PC-3 (cell line): ENCODE data around the gene GPR107. TPM values are rescaled to one million over a fixed set of nuclear protein-coding genes. Genes with fewer than 3 reads are reported as not detected.

Source experiments
- ATAC-seq: fragments of 200-7000 bp; cut with Tn5 transposase; 2 replicates; pipeline ENCODE4 v1.9.1; 2020; ENCODE audit warnings: mild to moderate bottlenecking, moderate library complexity
- BruUV-seq: library from RNA; stranded (reverse); fragments of 400-500 nt; replicated peaks from 2 replicates; lab custom pipeline; 2021; lab: Mats Ljungman, UMichigan
- CTCF ChIA-PET: fragments of 300-600 bp; sonication (Branson Sonifier 250); formaldehyde crosslinking; loops from one replicate; lab custom pipeline; 2022; ENCODE audit warnings: antibody characterized with exemption; lab: Charles Lee
- POLR2A ChIA-PET: fragments of 300-600 bp; sonication (Branson Sonifier 250); formaldehyde crosslinking; loops from one replicate; lab custom pipeline; 2022; ENCODE audit warnings: antibody characterized with exemption; ENCODE audit not compliant: unreplicated experiment; lab: Charles Lee
- DNase-seq: peaks from one replicate; pipeline ENCODE4 v3.0.0-alpha.2; 2015
- H2AFZ ChIP-seq: fragments of 300-600 bp; sonication (generic); 2 replicates; pipeline ENCODE4 v1.6.0; 2016; ENCODE audit warnings: antibody characterized with exemption, low read length
- H3F3A ChIP-seq: fragments of 300-600 bp; sonication (generic); one replicate; pipeline ENCODE4 v1.6.0; 2017; ENCODE audit warnings: antibody characterized with exemption, low read length, control low read depth, mild to moderate bottlenecking; ENCODE audit not compliant: unreplicated experiment
- H3K27ac ChIP-seq: fragments of 300-600 bp; sonication (generic); 2 replicates; pipeline ENCODE4 v1.5.1; 2016; ENCODE audit warnings: mild to moderate bottlenecking, low read length
- H3K27me3 ChIP-seq: fragments of 300-600 bp; sonication (generic); 2 replicates; pipeline ENCODE4 v1.6.1; 2016; ENCODE audit warnings: low read length, mixed read lengths
- H3K36me3 ChIP-seq: fragments of 300-600 bp; sonication (generic); 2 replicates; pipeline ENCODE4 v1.6.1; 2016; ENCODE audit warnings: low read depth, mixed run types, low read length, mixed read lengths
- H3K4me1 ChIP-seq: fragments of 300-600 bp; sonication (generic); 2 replicates; pipeline ENCODE4 v1.5.1; 2016; ENCODE audit warnings: low read length; ENCODE audit not compliant: insufficient read depth
- H3K4me2 ChIP-seq: fragments of 300-600 bp; sonication (generic); 2 replicates; pipeline ENCODE4 v1.6.0; 2016; ENCODE audit warnings: low read length
- H3K4me3 ChIP-seq: fragments of 300-600 bp; sonication (generic); 2 replicates; pipeline ENCODE4 v1.5.1; 2016; ENCODE audit warnings: mild to moderate bottlenecking, low read length, mixed read lengths
- H3K79me2 ChIP-seq: fragments of 300-600 bp; sonication (generic); 2 replicates; pipeline ENCODE4 v1.6.1; 2017; ENCODE audit warnings: low read length, mixed read lengths
- H3K9ac ChIP-seq: fragments of 300-600 bp; sonication (generic); 2 replicates; pipeline ENCODE4 v1.6.0; 2016; ENCODE audit warnings: mild to moderate bottlenecking, low read length
- H3K9me2 ChIP-seq: fragments of 300-600 bp; sonication (generic); replicated peaks from 2 replicates; pipeline ENCODE4 v1.6.1; 2016; ENCODE audit warnings: mixed run types, low read length, mixed read lengths
- H3K9me3 ChIP-seq: fragments of 300-600 bp; sonication (generic); 2 replicates; pipeline ENCODE4 v1.6.1; 2016; ENCODE audit warnings: low read length, mixed read lengths
- H4K20me1 ChIP-seq: fragments of 300-600 bp; sonication (generic); 2 replicates; pipeline ENCODE4 v1.6.1; 2016; ENCODE audit warnings: low read length, mixed read lengths
- EZH2 ChIP-seq: fragments of 300-600 bp; sonication (generic); IDR thresholded peaks from one replicate; pipeline ENCODE4 v1.6.1; 2017; ENCODE audit warnings: antibody characterized with exemption, mild to moderate bottlenecking, low read length; ENCODE audit not compliant: unreplicated experiment
- EZH2phosphoT487 ChIP-seq: fragments of 300-600 bp; sonication (generic); IDR thresholded peaks from 2 replicates; pipeline ENCODE4 v1.6.1; 2018; ENCODE audit warnings: mild to moderate bottlenecking, antibody characterized with exemption, low read length, borderline replicate concordance
- intact Hi-C: fragments of 100-400 bp; cut with micrococcal nuclease; formaldehyde crosslinking; loops from 2 replicates; pipeline ENCODE4 v1.9.0; 2023
- total RNA-seq: library from RNA; depleted of rRNA; stranded (reverse); fragments of >200 nt; gene quantifications from 2 replicates; pipeline ENCODE4 v1.2.3, GENCODE V29; 2014
- TF ChIP-seq, protein P1 (sequence below): fragments of 300-600 bp; sonication (generic); conservative IDR thresholded peaks from 2 replicates; pipeline ENCODE4 v1.5.1; 2017; ENCODE audit warnings: antibody characterized with exemption, low read depth, mild to moderate bottlenecking, low read length

The GPR107 gene
- total RNA-seq, 1 experiment from 2014 or later, result 11.4 TPM

DNA sequence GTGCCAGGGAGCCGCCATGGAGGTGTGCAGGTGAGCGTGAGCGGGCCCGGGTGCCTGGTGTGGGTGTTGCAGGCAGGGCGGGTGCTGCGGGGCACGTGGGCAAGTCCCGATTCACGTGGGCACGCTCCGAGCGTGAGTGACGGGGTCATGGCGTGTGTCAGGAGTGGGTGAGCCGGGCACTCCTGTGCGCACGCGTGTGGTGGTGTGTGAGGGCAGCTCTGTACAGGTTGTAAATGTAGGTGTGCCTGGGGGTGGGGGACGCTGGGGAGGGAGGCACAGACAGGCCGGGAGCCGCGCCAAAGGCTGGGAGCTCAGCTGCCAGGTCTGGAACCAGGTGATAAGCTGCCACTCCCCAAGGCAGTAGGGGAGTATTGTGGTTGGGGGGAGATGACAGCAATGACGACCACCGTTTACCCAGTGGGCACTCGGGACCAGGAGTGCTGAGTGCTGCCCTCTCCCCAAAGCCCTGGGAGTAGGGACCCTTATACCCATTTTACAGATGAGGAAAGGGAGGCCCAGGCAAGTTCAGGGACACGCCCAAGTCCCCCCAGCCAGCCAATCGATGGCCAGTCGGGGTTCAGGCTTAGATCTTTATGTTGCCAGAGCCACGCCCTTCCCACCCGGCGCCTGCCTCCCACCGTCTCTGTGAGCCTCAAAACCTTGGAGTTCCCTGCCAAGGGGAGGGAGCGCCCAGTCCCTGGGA lies 128.1 kb downstream of the GPR107 start:
- ChIA-PET POLR2A (no interaction called here), CTCF (no interaction called here)
- Histone ChIP-seq H2AFZ (no peak overlapping the region), H3K9ac (no peak overlapping the region), H3K79me2 (peaks cover 37% of the 10 kb centered on the region), H3K36me3 (no peaks in the 10 kb centered on the region), H3K9me3 (no peaks in the 10 kb centered on the region), H3K4me1 (peaks cover 3% of the 10 kb centered on the region), H3K27ac (no peak overlapping the region), H3K27me3 (no peaks in the 10 kb centered on the region), H3K9me2 (no peaks in the 10 kb centered on the region), H3K4me3 (no peak overlapping the region), H4K20me1 (peaks cover 7% of the 10 kb centered on the region; the same call in 1 of the 2 replicates), H3F3A (no peaks in the 10 kb centered on the region), H3K4me2 (no peak overlapping the region)
- TF ChIP-seq, protein P1, sequence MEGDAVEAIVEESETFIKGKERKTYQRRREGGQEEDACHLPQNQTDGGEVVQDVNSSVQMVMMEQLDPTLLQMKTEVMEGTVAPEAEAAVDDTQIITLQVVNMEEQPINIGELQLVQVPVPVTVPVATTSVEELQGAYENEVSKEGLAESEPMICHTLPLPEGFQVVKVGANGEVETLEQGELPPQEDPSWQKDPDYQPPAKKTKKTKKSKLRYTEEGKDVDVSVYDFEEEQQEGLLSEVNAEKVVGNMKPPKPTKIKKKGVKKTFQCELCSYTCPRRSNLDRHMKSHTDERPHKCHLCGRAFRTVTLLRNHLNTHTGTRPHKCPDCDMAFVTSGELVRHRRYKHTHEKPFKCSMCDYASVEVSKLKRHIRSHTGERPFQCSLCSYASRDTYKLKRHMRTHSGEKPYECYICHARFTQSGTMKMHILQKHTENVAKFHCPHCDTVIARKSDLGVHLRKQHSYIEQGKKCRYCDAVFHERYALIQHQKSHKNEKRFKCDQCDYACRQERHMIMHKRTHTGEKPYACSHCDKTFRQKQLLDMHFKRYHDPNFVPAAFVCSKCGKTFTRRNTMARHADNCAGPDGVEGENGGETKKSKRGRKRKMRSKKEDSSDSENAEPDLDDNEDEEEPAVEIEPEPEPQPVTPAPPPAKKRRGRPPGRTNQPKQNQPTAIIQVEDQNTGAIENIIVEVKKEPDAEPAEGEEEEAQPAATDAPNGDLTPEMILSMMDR, result no peak
- TF ChIP-seq EZH2, result no peak
- TF ChIP-seq EZH2phosphoT487, result no peak
- intact Hi-C loops, result no loop called here
- BruUV-seq, result no TSS peak
- DNase-seq (no peak), ATAC-seq (no peak)

DNA sequence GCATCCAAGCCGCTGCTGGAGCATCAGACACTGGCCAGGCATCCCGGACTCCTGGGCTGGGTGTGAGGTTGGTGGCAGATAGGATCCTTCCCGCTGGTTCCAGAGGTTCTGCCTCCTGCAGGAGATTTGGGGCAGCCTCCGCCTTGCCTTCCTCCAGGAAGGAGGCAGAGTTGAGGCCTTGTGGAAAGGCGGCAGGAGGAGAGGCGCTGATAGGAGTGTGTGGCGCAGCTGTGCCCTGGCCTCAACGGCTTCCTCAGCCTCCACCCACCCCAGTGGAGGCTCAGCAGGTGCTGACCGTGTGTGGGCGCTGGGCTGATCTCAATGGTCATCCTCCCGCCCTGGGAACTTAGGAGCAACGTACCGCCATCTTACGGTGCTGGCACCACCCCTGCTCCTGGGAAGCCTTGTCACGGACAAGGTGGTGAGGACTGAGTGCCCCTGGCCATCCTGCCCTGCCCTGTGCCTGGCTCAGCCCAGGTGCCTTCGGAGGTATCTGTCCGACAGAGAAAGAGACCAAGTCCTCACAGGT lies 128.7 kb downstream of the GPR107 start:
- ChIA-PET CTCF (no interaction called here), POLR2A (no interaction called here)
- intact Hi-C loops, result no loop called here
- Histone ChIP-seq H3K4me1 (peaks cover 9% of the 10 kb centered on the region), H3K27me3 (no peaks in the 10 kb centered on the region), H3K79me2 (peaks cover 34% of the 10 kb centered on the region), H3K9ac (no peak overlapping the region), H3K27ac (no peak overlapping the region), H3F3A (no peaks in the 10 kb centered on the region), H3K9me3 (no peaks in the 10 kb centered on the region), H4K20me1 (peaks cover 7% of the 10 kb centered on the region; the same call in 1 of the 2 replicates), H3K9me2 (no peaks in the 10 kb centered on the region), H2AFZ (no peak overlapping the region), H3K4me2 (no peak overlapping the region), H3K36me3 (no peaks in the 10 kb centered on the region), H3K4me3 (no peak overlapping the region)
- BruUV-seq, result no TSS peak
- TF ChIP-seq, protein P1, result no peak
- TF ChIP-seq EZH2 (no peak), EZH2phosphoT487 (no peak)
- ATAC-seq (no peak), DNase-seq (no peak)
